A673 (cell line): ENCODE measurements around the gene ARFGAP1.

Experiments
- CTCF ChIP-seq: fragments of 300-800, 200-600 bp; sonication (generic); conservative IDR thresholded peaks from 2 replicates; pipeline ENCODE4 v1.5.1; 2017; ENCODE audit warnings: low read depth, mild to moderate bottlenecking, antibody characterized with exemption, low read length, moderate library complexity, mixed read lengths
- EZH2 ChIP-seq: fragments of 200-600 bp; sonication (generic); IDR thresholded peaks from 2 replicates; pipeline ENCODE4 v1.6.1; 2017; ENCODE audit warnings: borderline replicate concordance, low read depth, mild to moderate bottlenecking, mixed read lengths, antibody characterized with exemption, low read length; ENCODE audit not compliant: poor library complexity, severe bottlenecking

GRCh38 chr20:63238514-63239125 lies 34.0 kb upstream of the ARFGAP1 start:
- TF ChIP-seq EZH2, result no peak
- TF ChIP-seq CTCF, result no peak
